Central memory CD4-positive, alpha-beta T cell (primary cell): ENCODE measurements around the gene FGF13.

Experiments
- DNase-seq: peaks from one replicate; pipeline ENCODE4 v3.0.0; 2022

Gene FGF13

DNA sequence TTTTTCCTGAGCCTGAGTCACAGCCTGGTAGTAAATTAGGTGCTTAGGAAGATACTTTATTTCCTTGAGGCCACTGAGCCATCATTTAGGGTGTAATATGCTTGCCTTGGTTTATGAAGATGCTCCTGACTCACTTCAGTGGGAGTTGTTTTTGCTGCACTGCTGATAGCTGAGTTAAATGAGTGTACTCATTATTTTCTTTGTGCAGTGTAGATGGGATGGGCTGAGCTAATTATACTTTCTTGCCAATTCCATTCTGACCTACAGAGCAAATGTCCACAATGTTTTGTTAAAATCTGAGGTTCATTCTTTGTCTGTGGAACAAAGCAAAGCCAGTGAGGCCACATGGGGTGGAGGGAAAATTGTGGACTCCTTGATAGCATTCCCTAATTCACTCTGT is 60.0 kb downstream of the FGF13 start:
- no peak for DNase-seq

DNA sequence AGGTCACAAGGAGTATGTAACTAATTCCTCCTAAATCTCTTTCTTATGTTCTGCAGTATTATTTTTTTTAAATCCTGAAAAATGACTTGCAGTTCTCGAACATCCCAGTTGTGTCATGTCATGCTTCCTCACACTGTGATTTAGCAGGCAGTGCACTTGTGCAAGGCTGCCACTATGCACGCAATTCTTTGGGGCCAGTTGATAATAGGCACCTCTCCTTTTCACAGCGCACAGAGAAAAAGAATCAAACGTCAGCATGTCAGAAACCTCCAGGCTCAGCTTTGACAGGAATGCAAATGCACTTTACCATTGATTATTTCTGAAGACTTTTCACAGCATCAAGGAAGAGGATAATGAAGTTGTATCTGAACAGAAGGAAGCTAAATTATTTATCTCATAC is 62.9 kb downstream of the FGF13 start:
- no peak for DNase-seq

DNA sequence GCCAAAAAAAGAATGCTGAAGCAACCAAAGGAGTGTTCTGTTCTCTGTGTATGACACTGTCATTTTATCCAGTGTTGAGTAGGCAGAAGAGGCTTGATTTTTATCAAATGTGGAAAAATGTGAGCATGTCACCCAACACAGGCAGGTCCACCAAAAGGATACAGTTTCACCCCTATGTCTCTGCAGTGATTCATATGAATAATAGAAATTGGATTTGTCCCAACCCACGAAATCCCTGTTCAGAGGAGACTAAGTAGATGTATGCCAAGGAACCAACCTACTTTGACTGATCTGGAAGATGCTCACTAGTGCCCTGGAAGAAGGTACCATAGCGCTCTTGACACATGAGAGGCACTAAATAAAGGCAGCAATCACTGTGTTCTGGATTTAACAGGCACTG is 72.5 kb downstream of the FGF13 start:
- DNase-seq: no peak
